Retina (tissue), 1 donor: ENCODE data around the gene EIF3CL.
"Not testable (repeated sequence)": the region's sequence is repeated elsewhere in the genome, so short reads cannot be mapped to it uniquely, and the experiment has no call there.

Source experiments
- DNase-seq: peaks from one replicate; pipeline ENCODE4 v3.0.0-alpha.2; 2016

EIF3CL gene

GRCh38 chr16:28338230-28338629 is 65.4 kb downstream of the EIF3CL start:
- not testable (repeated sequence) for DNase-seq

DNA sequence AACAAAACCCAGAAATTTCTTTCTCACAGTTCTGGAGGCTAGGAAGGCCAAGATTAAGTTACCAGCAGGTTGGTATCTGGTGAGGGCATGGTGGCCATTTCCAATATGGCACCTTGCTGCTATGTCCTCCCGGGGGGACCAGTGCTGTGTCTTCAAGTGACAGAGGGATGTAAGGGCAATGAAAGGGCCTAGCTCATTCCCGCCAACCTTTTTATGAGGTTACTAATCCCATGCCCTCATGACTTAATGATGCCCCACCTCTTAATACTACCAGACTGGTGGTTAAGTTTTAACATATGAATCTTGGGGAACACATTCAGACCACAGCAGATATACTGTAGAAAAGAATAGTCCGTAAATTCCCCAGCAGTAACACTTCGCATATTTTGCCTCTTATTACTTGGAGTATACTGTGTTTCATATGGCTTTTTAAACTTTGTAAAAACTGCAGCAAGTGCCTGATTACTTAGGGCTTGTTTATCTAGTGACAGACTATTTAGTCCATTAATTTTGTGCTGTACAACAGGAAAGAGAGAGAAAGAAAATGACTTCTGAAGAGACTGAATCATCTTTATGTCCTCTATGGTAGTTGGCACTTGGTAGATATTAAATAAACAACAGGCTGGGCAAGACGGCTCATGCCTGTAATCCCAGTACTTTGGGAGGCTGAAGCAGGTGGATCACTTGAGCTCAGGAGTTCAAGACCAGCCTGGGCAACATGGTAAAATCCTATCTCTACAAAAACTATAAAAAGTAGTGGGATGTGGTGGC is 66.5 kb downstream of the EIF3CL start:
- DNase-seq, result not testable (repeated sequence)

DNA sequence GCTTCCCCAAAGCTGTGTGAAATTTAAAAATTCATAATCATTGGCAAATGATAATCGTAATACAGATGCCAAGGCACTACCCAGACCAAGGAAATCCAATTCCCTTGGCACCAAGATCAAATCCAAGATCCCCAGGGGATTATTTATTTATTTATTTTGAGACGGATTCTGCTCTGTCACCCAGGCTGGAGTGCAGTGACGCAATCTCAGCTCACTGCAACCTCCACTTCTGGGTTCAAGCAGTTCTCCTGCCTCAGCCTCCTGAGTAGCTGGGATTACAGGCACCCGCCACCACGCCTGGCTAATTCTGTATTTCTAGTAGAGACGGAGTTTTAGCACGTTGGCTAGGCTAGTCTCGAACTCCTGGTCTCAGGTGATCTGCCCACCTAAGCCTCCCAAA is 68.0 kb downstream of the EIF3CL start:
- not testable (repeated sequence) for DNase-seq

DNA sequence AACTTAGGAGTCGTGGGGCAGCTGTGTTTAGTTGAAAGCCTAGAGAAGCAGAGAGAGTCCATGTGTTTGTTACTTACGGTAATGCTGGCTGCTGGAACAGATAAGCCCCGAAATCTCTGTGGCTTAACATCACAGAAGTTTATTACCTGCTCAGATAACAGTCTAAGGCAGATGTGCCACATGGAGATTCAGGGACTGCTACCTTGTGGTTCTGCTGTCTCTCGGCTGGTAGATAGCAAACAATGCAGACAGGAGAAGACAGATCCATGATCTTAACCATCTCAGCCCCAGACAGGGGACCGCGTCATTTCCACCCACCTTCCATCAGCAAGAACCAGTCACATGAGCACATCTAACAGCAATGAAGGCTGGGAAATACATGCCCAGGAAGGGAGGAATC is 71.0 kb downstream of the EIF3CL start:
- not testable (repeated sequence) for DNase-seq

DNA sequence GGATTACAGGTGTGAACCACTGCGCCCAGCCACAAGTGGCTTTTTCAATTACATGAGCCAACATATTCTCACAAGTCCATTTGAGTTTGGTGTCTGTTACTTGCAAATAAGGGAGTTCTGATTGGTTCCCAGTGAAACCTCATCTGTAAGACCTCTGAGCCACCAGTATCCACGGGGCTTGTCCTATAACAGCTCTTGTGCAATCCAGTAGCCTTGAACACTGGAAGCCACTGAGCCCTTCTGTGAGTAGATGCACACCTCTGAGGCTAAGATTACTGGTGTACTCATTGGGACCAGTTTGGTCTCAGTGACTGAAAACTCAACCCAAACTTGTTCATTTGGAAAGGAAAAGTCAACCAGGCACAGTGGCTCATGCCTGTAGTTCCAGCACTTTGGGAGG is 72.7 kb downstream of the EIF3CL start:
- DNase-seq, result not testable (repeated sequence)

DNA sequence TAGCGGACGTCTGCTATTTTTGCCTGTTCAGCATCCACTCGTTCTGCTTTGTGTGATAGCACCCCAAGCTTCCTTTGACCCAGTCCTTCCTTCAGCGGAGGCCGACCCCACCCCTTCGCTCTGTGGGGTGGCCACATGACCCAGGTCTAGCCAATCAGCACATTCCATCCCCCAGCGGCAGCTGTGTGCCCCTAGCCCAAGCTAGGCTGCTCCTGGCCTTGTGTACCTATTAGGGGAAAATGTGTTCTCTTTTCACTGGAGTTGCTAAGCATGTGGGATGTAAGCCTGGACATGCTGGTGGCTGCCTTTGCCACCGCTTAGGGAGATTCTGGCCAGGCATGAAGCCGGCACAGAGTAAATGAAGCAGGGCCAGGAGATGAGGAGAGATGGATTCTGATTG is 73.4 kb downstream of the EIF3CL start:
- DNase-seq, result peak; percentile 63
